Smooth muscle cell (in vitro differentiated cells): ENCODE results near the gene REEP6. TPM values are rescaled to one million over a fixed set of nuclear protein-coding genes. Genes with fewer than 3 reads are reported as not detected.

Experiments
- DNase-seq: peaks from one replicate; lab custom pipeline; 2025; ENCODE audit not compliant: unreplicated experiment; lab: John Stamatoyannopoulos, UW
- H2AFZ ChIP-seq: fragments of 200-600 bp; sonication (generic); 2 replicates; pipeline ENCODE4 v1.6.0; 2016; ENCODE audit warnings: antibody characterized with exemption, low read depth, mild to moderate bottlenecking
- H3F3A ChIP-seq: fragments of 200-600 bp; sonication (generic); 2 replicates; pipeline ENCODE4 v1.6.0; 2017; ENCODE audit warnings: antibody characterized with exemption, low read depth
- H3K27ac ChIP-seq: fragments of 200-600 bp; sonication (generic); 2 replicates; pipeline ENCODE4 v1.5.1; 2016; ENCODE audit warnings: low read depth, mild to moderate bottlenecking
- H3K27me3 ChIP-seq: fragments of 200-600 bp; sonication (generic); 2 replicates; pipeline ENCODE4 v1.6.1; 2016; ENCODE audit warnings: low read depth, mild to moderate bottlenecking
- H3K36me3 ChIP-seq: fragments of 200-600 bp; sonication (generic); 2 replicates; pipeline ENCODE4 v1.5.1; 2016; ENCODE audit warnings: low read depth
- H3K4me1 ChIP-seq: fragments of 200-600 bp; sonication (generic); 2 replicates; pipeline ENCODE4 v1.5.1; 2016; ENCODE audit warnings: low read depth
- H3K4me2 ChIP-seq: fragments of 200-600 bp; sonication (generic); 2 replicates; pipeline ENCODE4 v1.6.0; 2016; ENCODE audit warnings: mild to moderate bottlenecking
- H3K4me3 ChIP-seq: fragments of 200-600 bp; sonication (generic); 2 replicates; pipeline ENCODE4 v1.5.1; 2016; ENCODE audit warnings: mild to moderate bottlenecking
- H3K79me2 ChIP-seq: fragments of 200-600 bp; sonication (generic); 2 replicates; pipeline ENCODE4 v1.6.0; 2016; ENCODE audit warnings: low read depth, mild to moderate bottlenecking
- H3K9ac ChIP-seq: fragments of 200-600 bp; sonication (generic); 2 replicates; pipeline ENCODE4 v1.6.0; 2016; ENCODE audit warnings: low read depth
- H3K9me3 ChIP-seq: fragments of 200-600 bp; sonication (generic); replicated peaks from 2 replicates; pipeline ENCODE4 v1.5.1; 2016; ENCODE audit warnings: low read depth
- H4K20me1 ChIP-seq: fragments of 200-600 bp; sonication (generic); 2 replicates; pipeline ENCODE4 v1.6.0; 2016; ENCODE audit warnings: low read depth
- CTCF ChIP-seq: fragments of 200-600 bp; sonication (generic); IDR thresholded peaks from 2 replicates; pipeline ENCODE4 v1.5.1; 2017; ENCODE audit warnings: borderline replicate concordance, mild to moderate bottlenecking, antibody characterized with exemption; ENCODE audit not compliant: insufficient read depth, poor library complexity, severe bottlenecking
- WGBS: methylation state at CpG from one replicate; pipeline ENCODE4 v1.1.7; 2016; ENCODE audit warnings: low lambda C conversion rate; 5-methylcytosine and 5-hydroxymethylcytosine counted together
- polyA plus RNA-seq: library from polyadenylated mRNA; unstranded; fragments of >200 nt; fragmentation: Nextera tagmentation; extraction: Ambion mirVana; gene quantifications from 2 replicates; pipeline ENCODE4 v1.2.1, GENCODE V29; 2016
- total RNA-seq: library from RNA; depleted of rRNA; stranded (reverse); fragments of >200 nt; gene quantifications from 2 replicates; pipeline ENCODE4 v1.2.3, GENCODE V29; 2014

REEP6 gene
- total and polyA plus RNA-seq, 2 experiments from 2014 or later: 7.0 to 15.1 TPM

GRCh38 chr19:1445932-1446712, 44.9 kb upstream of the REEP6 start:
- H3K9ac ChIP-seq: no peak overlapping the region
- peaks cover 7% of the 10 kb centered on the region for H3K79me2 ChIP-seq
- H2AFZ ChIP-seq: no peak overlapping the region
- peaks cover 61% of the 10 kb centered on the region for H4K20me1 ChIP-seq
- TF ChIP-seq CTCF: no peak
- H3K27ac ChIP-seq: no peak overlapping the region
- peaks cover 18% of the 10 kb centered on the region for H3F3A ChIP-seq
- peak overlapping the region; percentile 52 for H3K4me3 ChIP-seq
- no peak for DNase-seq
- H3K36me3 ChIP-seq: no peaks in the 10 kb centered on the region
- H3K27me3 ChIP-seq: peaks cover 55% of the 10 kb centered on the region
- 7% methylated on average over 35 of the region's 99 CpGs for WGBS
- H3K9me3 ChIP-seq: no peaks in the 10 kb centered on the region
- H3K4me1 ChIP-seq: peaks cover 8% of the 10 kb centered on the region
- H3K4me2 ChIP-seq: peak overlapping the region; percentile 86

DNA sequence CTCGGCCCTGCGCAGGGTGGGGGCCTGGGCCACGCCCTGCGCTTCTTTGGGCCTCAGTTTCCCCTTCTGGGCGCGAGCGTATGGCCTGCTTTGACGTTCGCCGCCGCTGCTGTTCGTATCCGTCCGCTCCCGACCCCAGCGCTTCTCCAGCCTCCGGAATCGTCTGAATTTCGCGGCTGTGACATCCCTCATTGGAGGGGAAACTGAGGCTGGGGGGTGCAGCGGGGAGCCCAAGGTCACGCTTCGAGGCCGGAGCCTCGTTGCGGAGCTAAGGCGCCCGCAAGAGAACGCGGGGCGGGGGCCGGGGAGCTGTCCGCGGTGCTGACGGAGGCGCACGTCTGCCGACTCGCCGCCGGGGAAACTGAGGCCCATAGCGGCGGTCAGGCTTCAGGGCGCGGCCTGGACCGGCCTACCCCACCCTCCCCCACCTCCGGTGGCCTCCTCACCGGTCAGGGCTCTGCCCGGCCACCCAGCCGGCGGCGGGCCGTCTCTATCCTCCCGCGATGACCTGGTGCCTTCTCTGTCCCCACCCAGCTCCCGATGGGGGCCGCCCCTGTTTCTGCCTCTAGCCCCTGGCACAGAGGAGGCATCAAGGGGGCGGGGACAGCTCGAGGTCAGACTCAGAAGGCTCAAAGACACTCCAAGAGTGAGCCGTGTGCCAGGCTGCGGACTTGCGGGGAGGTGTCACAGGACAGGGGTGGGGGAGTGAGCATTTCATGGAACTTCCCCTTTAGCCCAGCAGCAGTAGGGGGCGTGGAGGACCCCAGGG, 44.1 kb upstream of the REEP6 start:
- no peak for DNase-seq
- peaks cover 63% of the 10 kb centered on the region for H3K27me3 ChIP-seq

GRCh38 chr19:1447504-1447903, 43.5 kb upstream of the REEP6 start:
- no peak overlapping the region for H2AFZ ChIP-seq
- WGBS: 46% methylated on average over 4 of the region's 4 CpGs
- no peak overlapping the region for H3K4me3 ChIP-seq
- H3K27ac ChIP-seq: no peak overlapping the region
- no peak for DNase-seq
- H3F3A ChIP-seq: peaks cover 11% of the 10 kb centered on the region
- H3K4me2 ChIP-seq: no peak overlapping the region
- peaks cover 69% of the 10 kb centered on the region for H3K27me3 ChIP-seq
- no peak for TF ChIP-seq CTCF
- peaks cover 47% of the 10 kb centered on the region for H4K20me1 ChIP-seq
- H3K9me3 ChIP-seq: no peaks in the 10 kb centered on the region
- no peaks in the 10 kb centered on the region for H3K36me3 ChIP-seq
- peaks cover 12% of the 10 kb centered on the region for H3K4me1 ChIP-seq
- H3K79me2 ChIP-seq: no peaks in the 10 kb centered on the region
- no peak overlapping the region for H3K9ac ChIP-seq

More for the DNA sequence above, 44.1 kb upstream of the REEP6 start:
- no peak overlapping the region for H3K9ac ChIP-seq
- H3K4me3 ChIP-seq: peak overlapping the region; percentile 52
- H3F3A ChIP-seq: peaks cover 17% of the 10 kb centered on the region
- H2AFZ ChIP-seq: no peak overlapping the region
- no peak overlapping the region for H3K27ac ChIP-seq
- peaks cover 8% of the 10 kb centered on the region for H3K4me1 ChIP-seq
- TF ChIP-seq CTCF: no peak
- no peaks in the 10 kb centered on the region for H3K9me3 ChIP-seq
- peak overlapping the region; percentile 86 for H3K4me2 ChIP-seq
- peaks cover 53% of the 10 kb centered on the region for H4K20me1 ChIP-seq
- H3K36me3 ChIP-seq: no peaks in the 10 kb centered on the region
- peaks cover under 1% of the 10 kb centered on the region for H3K79me2 ChIP-seq
- WGBS: 13% methylated on average over 56 of the region's 63 CpGs
